WTC11 (cell line): ENCODE data around the gene MARS1.
A peak's percentile ranks its signal among the peaks of the same experiment; 100 is the strongest.

Source experiments
- ETV6 ChIP-seq: sonication (generic); formaldehyde crosslinking; IDR thresholded peaks from 2 replicates; pipeline ENCODE4 v1.8.1; 2022; ENCODE audit warnings: mild to moderate bottlenecking, missing genetic modification reagents
- GABPB1 ChIP-seq: sonication (generic); formaldehyde crosslinking; IDR thresholded peaks from 2 replicates; pipeline ENCODE4 v1.8.1; 2023; ENCODE audit warnings: mild to moderate bottlenecking, missing genetic modification reagents
- JUN ChIP-seq: sonication (generic); formaldehyde crosslinking; IDR thresholded peaks from 2 replicates; pipeline ENCODE4 v1.8.0; 2023; ENCODE audit warnings: mild to moderate bottlenecking, missing genetic modification reagents
- NFE2L1 ChIP-seq: sonication (generic); formaldehyde crosslinking; IDR thresholded peaks from 2 replicates; pipeline ENCODE4 v1.8.1; 2023; ENCODE audit warnings: missing genetic modification reagents
- NR2C2 ChIP-seq: sonication (generic); formaldehyde crosslinking; IDR thresholded peaks from 2 replicates; pipeline ENCODE4 v1.8.0; 2022; ENCODE audit warnings: mild to moderate bottlenecking, missing genetic modification reagents
- SP1 ChIP-seq: sonication (generic); formaldehyde crosslinking; conservative IDR thresholded peaks from 2 replicates; pipeline ENCODE4 v1.8.1; 2022; ENCODE audit warnings: missing genetic modification reagents
- ZNF263 ChIP-seq: sonication (generic); formaldehyde crosslinking; IDR thresholded peaks from 2 replicates; pipeline ENCODE4 v1.8.1; 2022; ENCODE audit warnings: low read depth, mild to moderate bottlenecking, moderate library complexity, missing genetic modification reagents
- ZNF416 ChIP-seq: fragments of 250-450 bp; sonication (Bioruptor Pico); IDR thresholded peaks from 2 replicates; pipeline ENCODE4 v1.9.0; 2021; ENCODE audit warnings: mild to moderate bottlenecking, inconsistent platforms
- TF ChIP-seq, protein P1 (sequence below): sonication (generic); formaldehyde crosslinking; IDR thresholded peaks from 2 replicates; pipeline ENCODE4 v1.8.0; 2022; ENCODE audit warnings: mild to moderate bottlenecking, missing genetic modification reagents
- TF ChIP-seq, protein P2 (sequence below): sonication (generic); formaldehyde crosslinking; conservative IDR thresholded peaks from 2 replicates; pipeline ENCODE4 v1.8.1; 2022; ENCODE audit warnings: mild to moderate bottlenecking, missing genetic modification reagents
- TF ChIP-seq, protein P3 (sequence below): sonication (generic); formaldehyde crosslinking; IDR thresholded peaks from 2 replicates; pipeline ENCODE4 v1.8.0; 2022; ENCODE audit warnings: missing genetic modification reagents
- TF ChIP-seq, protein P4 (sequence below): fragments of 200-600 bp; IDR thresholded peaks from 2 replicates; pipeline ENCODE4 v1.8.0; 2022; ENCODE audit warnings: antibody characterized with exemption
- TF ChIP-seq, protein P5 (sequence below): sonication (generic); formaldehyde crosslinking; IDR thresholded peaks from 2 replicates; pipeline ENCODE4 v1.8.1; 2023; ENCODE audit warnings: mild to moderate bottlenecking, missing genetic modification reagents, moderate library complexity

DNA sequence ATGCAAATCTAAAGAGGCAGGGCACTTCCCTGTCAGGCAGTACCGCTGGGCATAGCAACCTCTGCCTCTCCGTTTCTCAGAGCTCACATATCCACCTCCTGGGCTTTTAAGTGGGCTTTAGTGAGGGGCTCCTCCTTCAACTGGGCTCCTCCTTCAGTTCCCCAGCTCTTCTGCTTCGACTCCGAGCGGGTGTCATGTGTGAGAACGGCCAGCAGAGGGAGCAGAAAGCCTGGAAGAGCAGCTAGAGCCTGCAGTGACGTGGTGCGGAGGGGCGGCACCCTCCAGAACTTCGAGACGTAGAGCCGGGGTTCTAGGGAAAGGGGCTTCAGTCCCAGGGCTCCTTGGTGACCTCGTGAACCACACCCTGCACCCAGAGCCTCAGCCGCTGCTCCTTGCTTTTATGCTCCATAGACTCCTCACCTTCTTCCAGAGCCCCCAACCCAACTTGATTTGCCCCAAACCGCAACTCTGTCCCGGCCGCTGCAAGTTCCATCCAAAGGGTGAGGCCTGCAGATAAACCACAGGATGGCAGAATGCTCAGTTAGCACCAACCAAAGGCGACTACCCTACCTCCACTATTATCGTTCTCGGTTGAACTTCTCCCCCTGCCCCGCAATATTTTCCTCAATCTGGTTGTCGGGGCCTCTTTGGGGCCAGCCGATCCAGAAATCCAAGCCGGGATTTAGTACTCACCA lies 28.7 kb upstream of the MARS1 start:
- TF ChIP-seq NFE2L1 (CRISPR knock-in tag), result no peak
- TF ChIP-seq, protein P1, sequence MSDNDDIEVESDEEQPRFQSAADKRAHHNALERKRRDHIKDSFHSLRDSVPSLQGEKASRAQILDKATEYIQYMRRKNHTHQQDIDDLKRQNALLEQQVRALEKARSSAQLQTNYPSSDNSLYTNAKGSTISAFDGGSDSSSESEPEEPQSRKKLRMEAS (CRISPR knock-in tag), result peak; percentile 56; the same call in 1 of the 2 replicates
- no peak for TF ChIP-seq ZNF416 (CRISPR knock-in tag)
- no peak for TF ChIP-seq ZNF263 (CRISPR knock-in tag)
- TF ChIP-seq, protein P2, sequence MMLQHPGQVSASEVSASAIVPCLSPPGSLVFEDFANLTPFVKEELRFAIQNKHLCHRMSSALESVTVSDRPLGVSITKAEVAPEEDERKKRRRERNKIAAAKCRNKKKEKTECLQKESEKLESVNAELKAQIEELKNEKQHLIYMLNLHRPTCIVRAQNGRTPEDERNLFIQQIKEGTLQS (CRISPR knock-in tag), result no peak
- TF ChIP-seq, protein P3, sequence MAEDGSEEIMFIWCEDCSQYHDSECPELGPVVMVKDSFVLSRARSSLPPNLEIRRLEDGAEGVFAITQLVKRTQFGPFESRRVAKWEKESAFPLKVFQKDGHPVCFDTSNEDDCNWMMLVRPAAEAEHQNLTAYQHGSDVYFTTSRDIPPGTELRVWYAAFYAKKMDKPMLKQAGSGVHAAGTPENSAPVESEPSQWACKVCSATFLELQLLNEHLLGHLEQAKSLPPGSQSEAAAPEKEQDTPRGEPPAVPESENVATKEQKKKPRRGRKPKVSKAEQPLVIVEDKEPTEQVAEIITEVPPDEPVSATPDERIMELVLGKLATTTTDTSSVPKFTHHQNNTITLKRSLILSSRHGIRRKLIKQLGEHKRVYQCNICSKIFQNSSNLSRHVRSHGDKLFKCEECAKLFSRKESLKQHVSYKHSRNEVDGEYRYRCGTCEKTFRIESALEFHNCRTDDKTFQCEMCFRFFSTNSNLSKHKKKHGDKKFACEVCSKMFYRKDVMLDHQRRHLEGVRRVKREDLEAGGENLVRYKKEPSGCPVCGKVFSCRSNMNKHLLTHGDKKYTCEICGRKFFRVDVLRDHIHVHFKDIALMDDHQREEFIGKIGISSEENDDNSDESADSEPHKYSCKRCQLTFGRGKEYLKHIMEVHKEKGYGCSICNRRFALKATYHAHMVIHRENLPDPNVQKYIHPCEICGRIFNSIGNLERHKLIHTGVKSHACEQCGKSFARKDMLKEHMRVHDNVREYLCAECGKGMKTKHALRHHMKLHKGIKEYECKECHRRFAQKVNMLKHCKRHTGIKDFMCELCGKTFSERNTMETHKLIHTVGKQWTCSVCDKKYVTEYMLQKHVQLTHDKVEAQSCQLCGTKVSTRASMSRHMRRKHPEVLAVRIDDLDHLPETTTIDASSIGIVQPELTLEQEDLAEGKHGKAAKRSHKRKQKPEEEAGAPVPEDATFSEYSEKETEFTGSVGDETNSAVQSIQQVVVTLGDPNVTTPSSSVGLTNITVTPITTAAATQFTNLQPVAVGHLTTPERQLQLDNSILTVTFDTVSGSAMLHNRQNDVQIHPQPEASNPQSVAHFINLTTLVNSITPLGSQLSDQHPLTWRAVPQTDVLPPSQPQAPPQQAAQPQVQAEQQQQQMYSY (CRISPR knock-in tag), result peak; percentile 96
- TF ChIP-seq, protein P4, sequence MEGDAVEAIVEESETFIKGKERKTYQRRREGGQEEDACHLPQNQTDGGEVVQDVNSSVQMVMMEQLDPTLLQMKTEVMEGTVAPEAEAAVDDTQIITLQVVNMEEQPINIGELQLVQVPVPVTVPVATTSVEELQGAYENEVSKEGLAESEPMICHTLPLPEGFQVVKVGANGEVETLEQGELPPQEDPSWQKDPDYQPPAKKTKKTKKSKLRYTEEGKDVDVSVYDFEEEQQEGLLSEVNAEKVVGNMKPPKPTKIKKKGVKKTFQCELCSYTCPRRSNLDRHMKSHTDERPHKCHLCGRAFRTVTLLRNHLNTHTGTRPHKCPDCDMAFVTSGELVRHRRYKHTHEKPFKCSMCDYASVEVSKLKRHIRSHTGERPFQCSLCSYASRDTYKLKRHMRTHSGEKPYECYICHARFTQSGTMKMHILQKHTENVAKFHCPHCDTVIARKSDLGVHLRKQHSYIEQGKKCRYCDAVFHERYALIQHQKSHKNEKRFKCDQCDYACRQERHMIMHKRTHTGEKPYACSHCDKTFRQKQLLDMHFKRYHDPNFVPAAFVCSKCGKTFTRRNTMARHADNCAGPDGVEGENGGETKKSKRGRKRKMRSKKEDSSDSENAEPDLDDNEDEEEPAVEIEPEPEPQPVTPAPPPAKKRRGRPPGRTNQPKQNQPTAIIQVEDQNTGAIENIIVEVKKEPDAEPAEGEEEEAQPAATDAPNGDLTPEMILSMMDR, result peak; percentile 95
- TF ChIP-seq JUN (CRISPR knock-in tag), result no peak
- no peak for TF ChIP-seq NR2C2 (CRISPR knock-in tag)
- peak; percentile 58; the same call in 1 of the 2 replicates for TF ChIP-seq SP1 (CRISPR knock-in tag)
- TF ChIP-seq, protein P5, sequence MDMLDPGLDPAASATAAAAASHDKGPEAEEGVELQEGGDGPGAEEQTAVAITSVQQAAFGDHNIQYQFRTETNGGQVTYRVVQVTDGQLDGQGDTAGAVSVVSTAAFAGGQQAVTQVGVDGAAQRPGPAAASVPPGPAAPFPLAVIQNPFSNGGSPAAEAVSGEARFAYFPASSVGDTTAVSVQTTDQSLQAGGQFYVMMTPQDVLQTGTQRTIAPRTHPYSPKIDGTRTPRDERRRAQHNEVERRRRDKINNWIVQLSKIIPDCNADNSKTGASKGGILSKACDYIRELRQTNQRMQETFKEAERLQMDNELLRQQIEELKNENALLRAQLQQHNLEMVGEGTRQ (CRISPR knock-in tag), result peak; percentile 61
- no peak for TF ChIP-seq GABPB1 (CRISPR knock-in tag)
- peak; percentile 78 for TF ChIP-seq ETV6
